ENCODE measurements around the gene STAMBPL1. TPM values are rescaled to one million over a fixed set of nuclear protein-coding genes. Genes with fewer than 3 reads are reported as not detected.
"Not testable (repeated sequence)": the region's sequence is repeated elsewhere in the genome, so short reads cannot be mapped to it uniquely, and the experiment has no call there.

Gene STAMBPL1
- total RNA-seq, 4 donors from 2014 or later, result 14.4 to 26.3 (median 22.3) TPM

GRCh38 chr10:88833723-88834122, 46.3 kb upstream of the STAMBPL1 start:
- Histone ChIP-seq H3K4me1 (no peaks in the 10 kb centered on the region), H3K27me3 (no peaks in the 10 kb centered on the region), H3K36me3 (no peaks in the 10 kb centered on the region), H3K4me3 (no peak overlapping the region), H3K27ac (no peak overlapping the region), H3K9me3 (no peaks in the 10 kb centered on the region)
- ATAC-seq, result no peak
- 55 to 57% methylated on average over 2 of the region's 2 CpGs for WGBS, 2 donors (ENCODE audit: low coverage in 1 of 2)
- TF ChIP-seq POLR2A (IDR thresholded peaks at IDR 0.05), result no peak
- TF ChIP-seq POLR2AphosphoS5 (IDR thresholded peaks at IDR 0.05), result no peak
- TF ChIP-seq, protein P1, sequence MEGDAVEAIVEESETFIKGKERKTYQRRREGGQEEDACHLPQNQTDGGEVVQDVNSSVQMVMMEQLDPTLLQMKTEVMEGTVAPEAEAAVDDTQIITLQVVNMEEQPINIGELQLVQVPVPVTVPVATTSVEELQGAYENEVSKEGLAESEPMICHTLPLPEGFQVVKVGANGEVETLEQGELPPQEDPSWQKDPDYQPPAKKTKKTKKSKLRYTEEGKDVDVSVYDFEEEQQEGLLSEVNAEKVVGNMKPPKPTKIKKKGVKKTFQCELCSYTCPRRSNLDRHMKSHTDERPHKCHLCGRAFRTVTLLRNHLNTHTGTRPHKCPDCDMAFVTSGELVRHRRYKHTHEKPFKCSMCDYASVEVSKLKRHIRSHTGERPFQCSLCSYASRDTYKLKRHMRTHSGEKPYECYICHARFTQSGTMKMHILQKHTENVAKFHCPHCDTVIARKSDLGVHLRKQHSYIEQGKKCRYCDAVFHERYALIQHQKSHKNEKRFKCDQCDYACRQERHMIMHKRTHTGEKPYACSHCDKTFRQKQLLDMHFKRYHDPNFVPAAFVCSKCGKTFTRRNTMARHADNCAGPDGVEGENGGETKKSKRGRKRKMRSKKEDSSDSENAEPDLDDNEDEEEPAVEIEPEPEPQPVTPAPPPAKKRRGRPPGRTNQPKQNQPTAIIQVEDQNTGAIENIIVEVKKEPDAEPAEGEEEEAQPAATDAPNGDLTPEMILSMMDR (IDR thresholded peaks at IDR 0.05), result no peak
- TF ChIP-seq EP300 (IDR thresholded peaks at IDR 0.05), result no peak

- 11 to 15% methylated on average over 9 to 10 of the region's 10 CpGs for WGBS, 2 donors (ENCODE audit: low coverage in 1 of 2)
- Histone ChIP-seq H3K9me3 (no peaks in the 10 kb centered on the region), H3K27ac (no peak overlapping the region), H3K4me3 (no peak overlapping the region), H3K4me1 (no peaks in the 10 kb centered on the region), H3K36me3 (no peaks in the 10 kb centered on the region), H3K27me3 (no peaks in the 10 kb centered on the region)
- ATAC-seq, result peak; percentile 87
- no peak for TF ChIP-seq POLR2A (IDR thresholded peaks at IDR 0.05)
- no peak for TF ChIP-seq EP300 (IDR thresholded peaks at IDR 0.05)
- TF ChIP-seq, protein P1 (IDR thresholded peaks at IDR 0.05), result peak; percentile 76 to 93 (median 85)
- peak; percentile 36 for TF ChIP-seq POLR2AphosphoS5 (IDR thresholded peaks at IDR 0.05)
These were observed 44.7 kb upstream of the STAMBPL1 start for GRCh38 chr10:88835096-88835909.

GRCh38 chr10:88835910-88836221, 44.2 kb upstream of the STAMBPL1 start:
- Histone ChIP-seq H3K36me3 (no peaks in the 10 kb centered on the region), H3K27ac (no peak overlapping the region), H3K9me3 (no peaks in the 10 kb centered on the region), H3K27me3 (no peaks in the 10 kb centered on the region), H3K4me1 (no peaks in the 10 kb centered on the region), H3K4me3 (no peak overlapping the region)
- 3 to 15% methylated on average over 2 of the region's 2 CpGs for WGBS, 2 donors (ENCODE audit: low coverage in 1 of 2)
- TF ChIP-seq POLR2AphosphoS5 (IDR thresholded peaks at IDR 0.05) (no peak), POLR2A (IDR thresholded peaks at IDR 0.05) (no peak), EP300 (IDR thresholded peaks at IDR 0.05) (no peak)
- TF ChIP-seq, protein P1 (IDR thresholded peaks at IDR 0.05), result no peak
- ATAC-seq, result no peak

GRCh38 chr10:88837632-88838031, 42.4 kb upstream of the STAMBPL1 start:
- not testable (repeated sequence) for H3K9me3 ChIP-seq, H3K4me1 ChIP-seq, ATAC-seq, H3K27ac ChIP-seq, H3K4me3 ChIP-seq, H3K27me3 ChIP-seq, H3K36me3 ChIP-seq

DNA sequence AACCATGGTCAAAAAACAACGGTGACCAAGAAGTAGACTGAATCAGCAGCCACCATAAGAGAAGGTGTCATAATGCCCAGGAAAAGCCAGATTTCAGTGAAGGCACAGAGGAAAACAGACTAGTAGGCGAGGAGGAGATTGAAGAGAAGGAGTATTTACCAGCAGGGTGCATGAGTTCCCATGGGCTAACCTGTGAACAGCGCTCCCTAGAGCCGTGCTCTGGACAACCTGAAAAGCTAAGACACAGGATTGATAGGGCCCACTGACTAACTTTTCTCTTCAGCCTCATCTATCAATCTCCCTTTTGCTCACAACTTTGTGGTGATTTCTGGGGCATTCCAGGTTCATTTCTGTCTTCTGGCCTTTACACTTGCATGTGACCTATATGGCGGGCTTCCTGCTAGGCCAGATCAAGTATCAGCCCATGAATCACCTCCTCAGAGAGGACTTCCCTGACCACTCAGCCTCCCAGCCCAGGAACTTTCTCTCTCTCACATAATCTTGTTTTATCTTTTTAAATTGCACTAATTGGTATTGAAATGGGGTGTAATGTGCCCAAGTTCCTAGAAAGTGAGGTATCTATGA, 41.2 kb upstream of the STAMBPL1 start:
- TF ChIP-seq, protein P1 (IDR thresholded peaks at IDR 0.05), result no peak
- TF ChIP-seq POLR2AphosphoS5 (IDR thresholded peaks at IDR 0.05) (no peak), EP300 (IDR thresholded peaks at IDR 0.05) (no peak), POLR2A (IDR thresholded peaks at IDR 0.05) (no peak)
- ATAC-seq, result no peak
- Histone ChIP-seq H3K27me3 (no peaks in the 10 kb centered on the region), H3K9me3 (no peaks in the 10 kb centered on the region), H3K4me3 (no peak overlapping the region), H3K27ac (no peak overlapping the region), H3K36me3 (no peaks in the 10 kb centered on the region), H3K4me1 (no peaks in the 10 kb centered on the region)
- whole genome bisulfite sequencing, 2 donors (ENCODE audit: low coverage in 1 of 2), result 92 to 95% methylated on average over 4 to 5 of the region's 5 CpGs
